GM12878 (cell line): Measurements from ENCODE around the gene DLG1. TPM values are rescaled to one million over a fixed set of nuclear protein-coding genes. Genes with fewer than 3 reads are reported as not detected.

Experiments used
- CBX5 ChIP-seq: sonication (generic); IDR thresholded peaks from 2 replicates; pipeline ENCODE4 v1.6.1; 2016; ENCODE audit warnings: low read depth, moderate library complexity, mild to moderate bottlenecking, inconsistent platforms
- CHD2 ChIP-seq: IDR thresholded peaks from 2 replicates; pipeline ENCODE4 v1.6.1; 2011; ENCODE audit warnings: low read depth, low read length, improper control_type of control experiment, borderline replicate concordance
- DPF2 ChIP-seq: fragments of 450-650 bp; IDR thresholded peaks from 2 replicates; pipeline ENCODE4 v1.6.1; 2017; ENCODE audit warnings: mild to moderate bottlenecking
- EGR1 ChIP-seq, 2 experiments: IDR thresholded peaks; 1 replicate in 1 of 2; 2 replicates in 1 of 2; pipeline ENCODE4 v1.6.1; 2011 to 2012; ENCODE audit warnings: low read depth in 2 of 2, low read length in 2 of 2, borderline replicate concordance in 1 of 2, mild to moderate bottlenecking in 1 of 2, moderate library complexity in 1 of 2
- FOXM1 ChIP-seq: IDR thresholded peaks from 2 replicates; pipeline ENCODE4 v1.6.1; 2012; ENCODE audit warnings: low read depth, mild to moderate bottlenecking, inconsistent platforms, low read length, moderate library complexity
- NR2F1 ChIP-seq: fragments of 450-650 bp; conservative IDR thresholded peaks from 2 replicates; pipeline ENCODE4 v1.6.1; 2017; ENCODE audit warnings: mild to moderate bottlenecking
- SPI1 ChIP-seq: IDR thresholded peaks from 2 replicates; pipeline ENCODE4 v1.6.1; 2011; ENCODE audit warnings: low read depth, mild to moderate bottlenecking, low read length, moderate library complexity, borderline replicate concordance; ENCODE audit not compliant: insufficient read depth
- ZZZ3 ChIP-seq: IDR thresholded peaks from 2 replicates; pipeline ENCODE4 v1.6.1; 2011; ENCODE audit warnings: low read depth; ENCODE audit not compliant: control insufficient read depth, insufficient read length
- polyA plus RNA-seq, 11 experiments: library from polyadenylated mRNA; depleted of rRNA in 4 of 11; unstranded in 6 of 11; stranded (reverse) in 5 of 11; fragments of >200 nt; fragmentation: Nextera tagmentation in 4 of 11; fragmentation: Illumina TruSeq in 1 of 11; extraction: Ambion mirVana in 4 of 11; extraction: Trizol in 1 of 11; gene quantifications; 1 replicate in 1 of 11; 2 replicates in 10 of 11; pipeline versions ENCODE4 v1.2.1 to v1.2.3, GENCODE V29; 2011 to 2016; ENCODE audit warnings: inconsistent platforms in 2 of 11, missing spikeins in 2 of 11, low read depth in 1 of 11
- total RNA-seq, 4 experiments: library from RNA; depleted of rRNA in 3 of 4; stranded (reverse); fragments of >200 nt in 3 of 4; fragmentation: Illumina TruSeq in 1 of 4; extraction: Trizol in 1 of 4; gene quantifications; 2 replicates each; pipeline versions ENCODE4 v1.2.1 to v1.2.3, GENCODE V29; 2013 to 2021
- TF ChIP-seq, protein P1 (sequence below): IDR thresholded peaks from 2 replicates; pipeline ENCODE4 v1.6.1; 2011; ENCODE audit warnings: mild to moderate bottlenecking, low read depth, low read length, moderate library complexity; ENCODE audit not compliant: insufficient replicate concordance
- TF ChIP-seq, protein P2 (sequence below): fragments of 450-650 bp; IDR thresholded peaks from 2 replicates; pipeline ENCODE4 v1.6.1; 2017; ENCODE audit warnings: low read depth, mild to moderate bottlenecking, moderate library complexity
- TF ChIP-seq, protein P3 (sequence below): fragments of 450-650 bp; IDR thresholded peaks from 2 replicates; pipeline ENCODE4 v1.6.1; 2017; ENCODE audit warnings: mild to moderate bottlenecking, moderate library complexity

DLG1 gene
- total and polyA plus RNA-seq, 10 of the 15 experiments (the other 5 are each of a cell fraction or from before 2014, with no cell fraction given) = 9.2 to 63.1 (median 40.1) TPM

DNA sequence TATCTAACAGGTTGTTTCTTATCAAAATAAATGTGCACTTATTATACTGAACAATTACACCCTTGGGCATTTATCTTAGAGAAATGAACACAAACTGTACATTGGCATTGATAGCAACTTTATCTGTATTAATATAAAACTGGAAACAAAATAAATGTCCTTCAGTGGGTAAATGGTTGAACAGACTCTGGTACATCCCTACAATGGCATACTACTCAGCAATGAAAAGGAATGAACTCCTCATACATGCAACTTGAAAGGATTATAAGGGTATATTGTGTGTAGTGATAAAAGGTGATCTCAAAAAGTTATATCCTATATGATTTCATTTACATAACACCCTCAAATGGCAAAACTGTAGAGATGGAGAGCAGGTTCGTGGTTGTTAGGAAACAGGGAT lies 23.7 kb upstream of the DLG1 start (continued):
- TF ChIP-seq, protein P1, sequence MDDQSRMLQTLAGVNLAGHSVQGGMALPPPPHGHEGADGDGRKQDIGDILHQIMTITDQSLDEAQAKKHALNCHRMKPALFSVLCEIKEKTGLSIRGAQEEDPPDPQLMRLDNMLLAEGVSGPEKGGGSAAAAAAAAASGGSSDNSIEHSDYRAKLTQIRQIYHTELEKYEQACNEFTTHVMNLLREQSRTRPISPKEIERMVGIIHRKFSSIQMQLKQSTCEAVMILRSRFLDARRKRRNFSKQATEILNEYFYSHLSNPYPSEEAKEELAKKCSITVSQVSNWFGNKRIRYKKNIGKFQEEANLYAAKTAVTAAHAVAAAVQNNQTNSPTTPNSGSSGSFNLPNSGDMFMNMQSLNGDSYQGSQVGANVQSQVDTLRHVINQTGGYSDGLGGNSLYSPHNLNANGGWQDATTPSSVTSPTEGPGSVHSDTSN = no peak
- TF ChIP-seq FOXM1 (no peak), NR2F1 (no peak), SPI1 (no peak), CHD2 (no peak), CBX5 (no peak), DPF2 (no peak), ZZZ3 (no peak), EGR1 (IDR thresholded peaks at IDR 0.05; ENCODE audit: borderline replicate concordance in 1 of 2, low read depth in 2 of 2, low read length in 2 of 2) (no peak)
- TF ChIP-seq, protein P2, sequence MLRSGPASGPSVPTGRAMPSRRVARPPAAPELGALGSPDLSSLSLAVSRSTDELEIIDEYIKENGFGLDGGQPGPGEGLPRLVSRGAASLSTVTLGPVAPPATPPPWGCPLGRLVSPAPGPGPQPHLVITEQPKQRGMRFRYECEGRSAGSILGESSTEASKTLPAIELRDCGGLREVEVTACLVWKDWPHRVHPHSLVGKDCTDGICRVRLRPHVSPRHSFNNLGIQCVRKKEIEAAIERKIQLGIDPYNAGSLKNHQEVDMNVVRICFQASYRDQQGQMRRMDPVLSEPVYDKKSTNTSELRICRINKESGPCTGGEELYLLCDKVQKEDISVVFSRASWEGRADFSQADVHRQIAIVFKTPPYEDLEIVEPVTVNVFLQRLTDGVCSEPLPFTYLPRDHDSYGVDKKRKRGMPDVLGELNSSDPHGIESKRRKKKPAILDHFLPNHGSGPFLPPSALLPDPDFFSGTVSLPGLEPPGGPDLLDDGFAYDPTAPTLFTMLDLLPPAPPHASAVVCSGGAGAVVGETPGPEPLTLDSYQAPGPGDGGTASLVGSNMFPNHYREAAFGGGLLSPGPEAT = no peak
- TF ChIP-seq, protein P3, sequence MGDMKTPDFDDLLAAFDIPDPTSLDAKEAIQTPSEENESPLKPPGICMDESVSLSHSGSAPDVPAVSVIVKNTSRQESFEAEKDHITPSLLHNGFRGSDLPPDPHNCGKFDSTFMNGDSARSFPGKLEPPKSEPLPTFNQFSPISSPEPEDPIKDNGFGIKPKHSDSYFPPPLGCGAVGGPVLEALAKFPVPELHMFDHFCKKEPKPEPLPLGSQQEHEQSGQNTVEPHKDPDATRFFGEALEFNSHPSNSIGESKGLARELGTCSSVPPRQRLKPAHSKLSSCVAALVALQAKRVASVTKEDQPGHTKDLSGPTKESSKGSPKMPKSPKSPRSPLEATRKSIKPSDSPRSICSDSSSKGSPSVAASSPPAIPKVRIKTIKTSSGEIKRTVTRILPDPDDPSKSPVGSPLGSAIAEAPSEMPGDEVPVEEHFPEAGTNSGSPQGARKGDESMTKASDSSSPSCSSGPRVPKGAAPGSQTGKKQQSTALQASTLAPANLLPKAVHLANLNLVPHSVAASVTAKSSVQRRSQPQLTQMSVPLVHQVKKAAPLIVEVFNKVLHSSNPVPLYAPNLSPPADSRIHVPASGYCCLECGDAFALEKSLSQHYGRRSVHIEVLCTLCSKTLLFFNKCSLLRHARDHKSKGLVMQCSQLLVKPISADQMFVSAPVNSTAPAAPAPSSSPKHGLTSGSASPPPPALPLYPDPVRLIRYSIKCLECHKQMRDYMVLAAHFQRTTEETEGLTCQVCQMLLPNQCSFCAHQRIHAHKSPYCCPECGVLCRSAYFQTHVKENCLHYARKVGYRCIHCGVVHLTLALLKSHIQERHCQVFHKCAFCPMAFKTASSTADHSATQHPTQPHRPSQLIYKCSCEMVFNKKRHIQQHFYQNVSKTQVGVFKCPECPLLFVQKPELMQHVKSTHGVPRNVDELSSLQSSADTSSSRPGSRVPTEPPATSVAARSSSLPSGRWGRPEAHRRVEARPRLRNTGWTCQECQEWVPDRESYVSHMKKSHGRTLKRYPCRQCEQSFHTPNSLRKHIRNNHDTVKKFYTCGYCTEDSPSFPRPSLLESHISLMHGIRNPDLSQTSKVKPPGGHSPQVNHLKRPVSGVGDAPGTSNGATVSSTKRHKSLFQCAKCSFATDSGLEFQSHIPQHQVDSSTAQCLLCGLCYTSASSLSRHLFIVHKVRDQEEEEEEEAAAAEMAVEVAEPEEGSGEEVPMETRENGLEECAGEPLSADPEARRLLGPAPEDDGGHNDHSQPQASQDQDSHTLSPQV = no peak
- TF ChIP-seq, all 136 proteins: peak for 0
